K562 (cell line): ENCODE measurements around the gene SNUPN. TPM values are rescaled to one million over a fixed set of nuclear protein-coding genes. Genes with fewer than 3 reads are reported as not detected.
A peak's percentile ranks its signal among the peaks of the same experiment; 100 is the strongest.

Source experiments
- ATAC-seq: fragments of 200-7000 bp; cut with Tn5 transposase; 3 replicates; pipeline ENCODE4 v1.9.1; 2020; ENCODE audit warnings: moderate library complexity
- BruUV-seq: library from RNA; stranded (reverse); fragments of 400-500 nt; replicated peaks from 2 replicates; lab custom pipeline; 2021; lab: Mats Ljungman, UMichigan
- CTCF ChIA-PET: fragments of 300-600 bp; formaldehyde crosslinking; extraction: SDS; loops from one replicate; lab custom pipeline; 2021; ENCODE audit warnings: low intra/inter-chr PET ratio; lab: Yijun Ruan, JAX
- POLR2A ChIA-PET: fragments of 300-600, 350-650 bp; sonication (Branson Sonifier 250); formaldehyde crosslinking; extraction: SDS; loops from one replicate; lab custom pipeline; 2021; ENCODE audit warnings: antibody characterized with exemption, inconsistent platforms; lab: Yijun Ruan, JAX
- DNase-seq, 4 experiments: peaks; one replicate each; pipeline versions ENCODE4 v3.0.0 to v3.0.0-alpha.2; 2011 to 2018; ENCODE audit warnings: low spot score in 3 of 4, mixed read lengths in 3 of 4; ENCODE audit errors: extremely low read depth in 1 of 4
- FAIRE-seq: peaks from 2 replicates; lab custom pipeline; 2011; peaks lifted over from hg19 to GRCh38; lab: Jason Lieb, UNC
- H2AFZ ChIP-seq: 2 replicates; pipeline ENCODE4 v1.6.0; 2011; ENCODE audit warnings: low read depth, low read length, control low read depth, inconsistent platforms
- H3K27ac ChIP-seq: fragments of 200-600 bp; 3 replicates; pipeline ENCODE4 v1.8.0; 2011; ENCODE audit warnings: low read depth, mild to moderate bottlenecking, control low read depth, inconsistent platforms, low read length, moderate library complexity, mixed read lengths; ENCODE audit errors: extremely low read depth
- H3K27me3 ChIP-seq, 2 experiments: fragments of 300-600 bp in 1 of 2; 2 replicates in 1 of 2; 3 replicates in 1 of 2; pipeline versions ENCODE4 v1.6.0 to v1.8.0; 2011; ENCODE audit warnings: inconsistent platforms in 2 of 2, low read length in 2 of 2, mild to moderate bottlenecking in 1 of 2, mixed read lengths in 1 of 2, moderate library complexity in 1 of 2; ENCODE audit not compliant: control insufficient read depth in 2 of 2, insufficient read depth in 2 of 2
- H3K36me3 ChIP-seq: fragments of 300-600 bp; 3 replicates; pipeline ENCODE4 v1.8.0; 2011; ENCODE audit warnings: mild to moderate bottlenecking, low read length, inconsistent platforms; ENCODE audit not compliant: control insufficient read depth, insufficient read depth
- H3K4me1 ChIP-seq, 2 experiments: fragments of 200-600 bp in 1 of 2; replicated peaks in 1 of 2; 2 replicates in 1 of 2; 3 replicates in 1 of 2; pipeline versions ENCODE4 v1.5.1 to v1.8.0; 2011; ENCODE audit warnings: inconsistent platforms in 2 of 2, low read length in 2 of 2, mild to moderate bottlenecking in 1 of 2, mixed read lengths in 1 of 2, moderate library complexity in 1 of 2; ENCODE audit not compliant: control insufficient read depth in 2 of 2, insufficient read depth in 2 of 2
- H3K4me2 ChIP-seq: 2 replicates; pipeline ENCODE4 v1.6.1; 2011; ENCODE audit warnings: low read length, control low read depth, inconsistent platforms, mixed read lengths; ENCODE audit not compliant: insufficient read depth
- H3K4me3 ChIP-seq: fragments of 200-600 bp; sonication (generic), shearing (Covaris generic); 2 replicates; pipeline ENCODE4 v1.5.1; 2016; ENCODE audit warnings: control low read depth, inconsistent platforms
- H3K79me2 ChIP-seq: fragments of 200-600 bp; 3 replicates; pipeline ENCODE4 v1.8.0; 2011; ENCODE audit warnings: low read length, inconsistent platforms; ENCODE audit not compliant: control insufficient read depth, insufficient read depth
- H3K9ac ChIP-seq, 2 experiments: 2 replicates each; pipeline versions ENCODE4 v1.6.0 to v1.6.1; 2011; ENCODE audit warnings: low read depth in 2 of 2, low read length in 2 of 2, control low read depth in 1 of 2, inconsistent platforms in 1 of 2, mild to moderate bottlenecking in 1 of 2, mixed read lengths in 1 of 2; ENCODE audit not compliant: insufficient read depth in 1 of 2
- H3K9me1 ChIP-seq: one replicate; pipeline ENCODE4 v1.6.0; 2011; ENCODE audit warnings: inconsistent platforms, mild to moderate bottlenecking, low read length, moderate library complexity; ENCODE audit not compliant: control insufficient read depth, insufficient read depth
- H3K9me3 ChIP-seq: replicated peaks from 2 replicates; pipeline ENCODE4 v1.5.1; 2011; ENCODE audit warnings: low read depth, low read length, inconsistent platforms; ENCODE audit not compliant: control insufficient read depth, insufficient read depth
- H4K20me1 ChIP-seq: replicated peaks from 2 replicates; pipeline ENCODE4 v1.6.1; 2011; ENCODE audit warnings: low read length, inconsistent platforms, mixed read lengths; ENCODE audit not compliant: control insufficient read depth, insufficient read depth
- AFF1 ChIP-seq, 2 experiments: fragments of 450-650 bp; IDR thresholded peaks; 2 replicates each; pipeline ENCODE4 v1.6.1; 2018; ENCODE audit warnings: mild to moderate bottlenecking in 2 of 2, low read depth in 1 of 2; ENCODE audit not compliant: partially characterized antibody in 2 of 2
- HDAC3 ChIP-seq: fragments of 450-650 bp; IDR thresholded peaks from 2 replicates; pipeline ENCODE4 v1.6.1; 2018; ENCODE audit warnings: borderline replicate concordance, mild to moderate bottlenecking, moderate library complexity; ENCODE audit not compliant: partially characterized antibody
- NR0B1 ChIP-seq: fragments of 450-650 bp; IDR thresholded peaks from one replicate; pipeline ENCODE4 v1.6.1; 2018; ENCODE audit warnings: mild to moderate bottlenecking, moderate library complexity; ENCODE audit not compliant: partially characterized antibody
- XRCC5 ChIP-seq: fragments of 200-400 bp; formaldehyde crosslinking; IDR thresholded peaks from 2 replicates; pipeline ENCODE4 v1.6.1; 2017; ENCODE audit warnings: low read depth, mild to moderate bottlenecking, low read length
- ZNF24 ChIP-seq: fragments of 450-650 bp; IDR thresholded peaks from 2 replicates; pipeline ENCODE4 v1.6.1; 2016
- ZNF316 ChIP-seq: fragments of 450-650 bp; IDR thresholded peaks from 2 replicates; pipeline ENCODE4 v1.6.1; 2016
- WGBS: fragments of 100-300 bp; shearing (Covaris generic); methylation state at CpG from one replicate; pipeline ENCODE4 v1.1.6; 2016; ENCODE audit warnings: low coverage, mixed read lengths; ENCODE audit not compliant: insufficient coverage; ENCODE audit errors: missing lambda C conversion rate; 5-methylcytosine and 5-hydroxymethylcytosine counted together
- in situ Hi-C: fragments of 300-500 bp; cut with MboI; formaldehyde crosslinking; loops from 4 replicates; pipeline ENCODE4 v1.15.0; 2018; ENCODE audit warnings: inconsistent platforms, mixed read lengths
- intact Hi-C: fragments of 100-400 bp; cut with micrococcal nuclease; formaldehyde crosslinking; loops from 2 replicates; pipeline ENCODE4 v1.14.2; 2022
- polyA plus RNA-seq, 8 experiments: library from polyadenylated mRNA; depleted of rRNA in 4 of 8; stranded (reverse) in 5 of 8; unstranded in 3 of 8; fragments of >200 nt; fragmentation: Nextera tagmentation in 2 of 8; fragmentation: Illumina TruSeq in 1 of 8; extraction: Ambion mirVana in 2 of 8; extraction: Trizol in 1 of 8; gene quantifications; 2 replicates each; pipeline versions ENCODE4 v1.2.1 to v1.2.3, GENCODE V29; 2011 to 2014; ENCODE audit warnings: inconsistent platforms in 1 of 8, missing spikeins in 1 of 8
- total RNA-seq, 7 experiments: library from RNA; depleted of rRNA in 6 of 7; stranded (reverse); fragments of >200 nt in 6 of 7; fragmentation: Illumina TruSeq in 2 of 7; extraction: Trizol in 2 of 7; gene quantifications; 2 replicates each; pipeline versions ENCODE4 v1.2.1 to v1.2.3, GENCODE V29; 2011 to 2021; ENCODE audit warnings: low replicate concordance in 1 of 7

The SNUPN gene
- total and polyA plus RNA-seq, 9 of the 15 experiments (the other 6 are each of a cell fraction or from before 2014, with no cell fraction given), result 32.2 to 78.3 (median 40.0) TPM

DNA sequence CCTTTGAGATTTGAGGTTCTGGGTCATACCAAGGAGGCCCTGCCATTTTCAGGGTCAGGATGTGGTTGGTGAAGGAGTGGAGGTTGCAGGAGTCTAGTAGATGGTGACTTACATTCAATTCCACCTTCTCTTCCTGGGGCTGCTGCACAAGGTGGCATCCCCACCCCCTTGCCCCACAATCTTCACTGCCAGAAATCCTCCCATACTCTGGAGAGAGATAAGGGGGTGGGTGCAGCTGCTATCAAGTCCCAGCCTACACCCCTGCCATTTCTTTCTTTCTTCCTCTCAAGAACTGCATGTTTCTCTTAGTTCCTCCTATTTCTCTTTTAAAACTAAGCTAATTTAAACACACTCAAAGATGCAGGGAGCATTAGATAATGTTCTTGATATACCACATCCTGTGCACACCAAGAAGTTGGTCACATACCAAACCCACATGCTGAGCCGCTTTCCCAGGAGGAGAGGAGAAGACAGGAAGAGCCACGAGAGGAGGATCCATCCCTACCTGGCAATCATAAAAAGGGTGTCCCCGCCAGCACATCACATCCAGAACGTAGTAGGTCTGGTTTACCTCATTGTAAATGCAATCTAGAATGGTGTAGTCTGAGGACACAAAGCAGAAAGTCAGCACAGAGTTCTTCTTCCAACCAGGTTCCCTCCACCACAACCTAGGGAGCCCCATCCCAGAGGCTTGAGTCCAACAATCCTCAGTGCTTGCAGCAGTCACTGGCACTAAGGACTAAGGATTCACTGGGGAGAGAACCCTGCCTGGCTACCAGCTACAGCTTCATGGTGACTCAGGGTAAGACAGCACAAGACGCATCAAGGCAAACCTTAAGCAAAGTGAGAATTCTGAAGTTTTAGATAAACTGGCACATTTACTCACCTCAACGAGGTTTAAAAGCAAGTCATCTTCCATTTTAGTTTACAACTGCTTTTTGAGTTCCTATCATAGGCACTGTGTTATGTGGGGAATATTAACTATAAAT is 18.5 kb downstream of the SNUPN start (continued):
- no peak for TF ChIP-seq XRCC5

GRCh38 chr15:75606026-75606425 is 19.5 kb downstream of the SNUPN start:
- H4K20me1 ChIP-seq, result no peaks in the 10 kb centered on the region
- intact Hi-C loops (no loop called here), in situ Hi-C loops (no loop called here)
- H3K27me3 ChIP-seq, result no peaks in the 10 kb centered on the region
- no peaks in the 10 kb centered on the region for H3K79me2 ChIP-seq
- H2AFZ ChIP-seq, result no peak overlapping the region
- POLR2A ChIA-PET, result interaction anchor here (0.8 kb wide), 1 partner anchor 9 kb away, joined by 5 read pairs; no protein-coding TSS in a partner anchor
- DNase-seq, result no peak
- H3K4me1 ChIP-seq, result peaks cover 5 to 17% of the 10 kb centered on the region in 2 experiments; a peak in 3 of 5 replicates
- no peaks in the 10 kb centered on the region for H3K9me1 ChIP-seq
- FAIRE-seq, result no peak
- BruUV-seq, result no TSS peak
- WGBS, result 80% methylated on average over 6 of the region's 8 CpGs
- peaks cover 73% of the 10 kb centered on the region for H3K36me3 ChIP-seq
- H3K4me2 ChIP-seq, result no peak overlapping the region
- no peak overlapping the region for H3K4me3 ChIP-seq
- TF ChIP-seq ZNF316 (peak; percentile 31; the same call in 1 of the 2 replicates), HDAC3 (no peak), NR0B1 (no peak), ZNF24 (no peak), AFF1 (IDR thresholded peaks at IDR 0.05; ENCODE audit: low read depth in 1 of 2, partially characterized antibody in 2 of 2) (no peak)
- CTCF ChIA-PET, result no interaction called here
- no peaks in the 10 kb centered on the region for H3K9me3 ChIP-seq
- H3K9ac ChIP-seq, result no peak overlapping the region
- H3K27ac ChIP-seq, result no peak overlapping the region; the same call in 2 of the 3 replicates
- no peak for ATAC-seq
